Heart left ventricle (tissue), 16 donors: ENCODE data around the gene CD1C. TPM values are rescaled to one million over a fixed set of nuclear protein-coding genes. Genes with fewer than 3 reads are reported as not detected.
"Not testable (repeated sequence)": the region's sequence is repeated elsewhere in the genome, so short reads cannot be mapped to it uniquely, and the experiment has no call there.

ENCODE experiments used
- ATAC-seq, 4 donors: fragments of 200-7000 bp; cut with Tn5 transposase; one replicate each; pipeline ENCODE4 v1.9.1; 2020 to 2022; ENCODE audit warnings: moderate library complexity in 4 of 4, mild to moderate bottlenecking in 3 of 4, moderate number of reproducible peaks in 1 of 4
- DNase-seq, 5 donors: peaks; one replicate each; pipeline ENCODE4 v3.0.0-alpha.2; 2020
- H3K27ac ChIP-seq, 12 donors: fragments of 200-600 bp; sonication (generic) in 4 of 12; one replicate each; pipeline versions ENCODE4 v1.5.0 to v1.8.0; 2016 to 2022; ENCODE audit warnings: mild to moderate bottlenecking in 2 of 12
- H3K27me3 ChIP-seq, 9 donors: fragments of 200-600 bp; sonication (generic) in 2 of 9; one replicate each; pipeline versions ENCODE4 v1.5.1 to v1.8.0; 2016 to 2022; ENCODE audit warnings: mild to moderate bottlenecking in 3 of 9
- H3K36me3 ChIP-seq, 9 donors: fragments of 200-600 bp; sonication (generic) in 2 of 9; one replicate each; pipeline versions ENCODE4 v1.5.0 to v1.8.0; 2018 to 2022; ENCODE audit warnings: mild to moderate bottlenecking in 2 of 9
- H3K4me1 ChIP-seq, 12 donors: fragments of 200-600 bp; sonication (generic) in 4 of 12; one replicate each; pipeline versions ENCODE4 v1.5.0 to v1.8.0; 2016 to 2022; ENCODE audit warnings: mild to moderate bottlenecking in 3 of 12
- H3K4me3 ChIP-seq, 12 donors: fragments of 200-600 bp; sonication (generic) in 4 of 12; one replicate each; pipeline versions ENCODE4 v1.5.0 to v1.8.0; 2017 to 2022; ENCODE audit warnings: mild to moderate bottlenecking in 9 of 12, moderate library complexity in 4 of 12
- H3K9me3 ChIP-seq, 12 donors: fragments of 200-600 bp; sonication (generic) in 4 of 12; one replicate each; pipeline versions ENCODE4 v1.5.0 to v1.8.0; 2016 to 2022; ENCODE audit warnings: mild to moderate bottlenecking in 1 of 12
- POLR2A ChIP-seq, 2 donors: fragments of 450-650 bp; IDR thresholded peaks; one replicate each; pipeline ENCODE4 v1.6.1; 2017; ENCODE audit warnings: antibody characterized with exemption in 2 of 2, mild to moderate bottlenecking in 2 of 2, moderate library complexity in 2 of 2
- WGBS, 4 donors: extraction: QIAGEN DNeasy Blood & Tissue Kit in 2 of 4; methylation state at CpG; one replicate each; pipeline versions ENCODE4 v1.1.5 to v1.1.7; 2013 to 2018; 5-methylcytosine and 5-hydroxymethylcytosine counted together
- intact Hi-C, 10 donors: fragments of 100-400 bp; cut with DNase I; formaldehyde crosslinking; loops; one replicate each; pipeline versions ENCODE4 v1.11.1 to v1.14.2; 2022
- polyA plus RNA-seq, 2 donors: library from polyadenylated mRNA; stranded (reverse); fragments of 200-250 nt; gene quantifications; one replicate each; pipeline ENCODE4 v1.2.3, GENCODE V29; 2013
- total RNA-seq, 9 donors: library from RNA; depleted of rRNA in 2 of 9; stranded (reverse); fragments of >200 nt in 2 of 9; fragmentation: NEBNext Ultra II Directional in 3 of 9; extraction: Animal tissue kit (Norgen Biotek cat#: 25700) in 3 of 9; gene quantifications; one replicate each; pipeline versions ENCODE4 v1.1.0 to v1.2.4, GENCODE V29; 2016 to 2023
- TF ChIP-seq, protein P1 (sequence below), 12 donors: fragments of 200-600 bp; sonication (generic) in 4 of 12; IDR thresholded peaks; one replicate each; pipeline versions ENCODE4 v1.5.0 to v1.8.0; 2018 to 2022; ENCODE audit warnings: antibody characterized with exemption in 12 of 12, mild to moderate bottlenecking in 5 of 12
- donor health status: ischemic (EF 13 %, LVEDD 7.1; RV severe dilation, severe dysfunction).
- donor health status: healthy with polysubstance abuse.
- donor health status: DM: no; HTN: yes; CAD: no.
- donor health status: DM: no; HTN: no; CAD: no.
- donor health status: ischemic (EF 25% LVEDD 6.9; RV normal size, moderate dysfunction).
- donor health status: ischemic (EF 25% LVEDD 5.7; RV mildly dilated, moderate dysfunction).
- donor health status: healthy.
- donor health status: DM: yes; HTN: yes; CAD: no.
- donor health status: ischemic (EF 35%, LVEDD 5.7; RV mildly dilated, moderate dysfunction).
- donor health status: nonischemic (EF 11% LVEDD 7.7; RV severe dilation, severe dysfunction).
- donor health status: DM: yes; HTN: yes; CAD: no.
- donor health status: PGD.
- donor health status: ischemic (EF 29% LVEDD 5.4; RV normal size, mild dysfunction).
- donor health status: nonischemic (EF 23%, LVEDD 6.1; RV moderate dilation, normal function).

The CD1C gene
- total and polyA plus RNA-seq, 11 donors = 0.28 to 1.6 (median 0.47) TPM; not detected in 4

DNA sequence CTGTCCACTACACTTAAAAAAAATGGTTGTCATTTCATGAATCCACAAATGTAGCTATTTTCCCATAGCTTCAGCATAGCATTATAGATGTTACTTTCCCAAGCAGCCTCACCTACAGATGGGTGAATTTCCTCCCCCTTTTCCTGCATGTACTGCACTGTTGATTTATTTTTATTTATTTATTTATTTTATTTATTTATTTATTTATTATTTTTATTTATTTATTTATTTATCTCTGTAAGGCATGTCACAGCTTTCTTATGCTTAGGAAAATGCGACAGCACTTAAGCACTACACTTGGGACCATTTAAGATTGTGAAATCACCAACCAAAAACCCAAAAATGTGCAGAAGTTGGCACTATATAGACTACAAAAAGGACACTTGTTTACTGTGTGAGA is 30.6 kb upstream of the CD1C start:
- no peak overlapping the region for H3K27ac ChIP-seq

DNA sequence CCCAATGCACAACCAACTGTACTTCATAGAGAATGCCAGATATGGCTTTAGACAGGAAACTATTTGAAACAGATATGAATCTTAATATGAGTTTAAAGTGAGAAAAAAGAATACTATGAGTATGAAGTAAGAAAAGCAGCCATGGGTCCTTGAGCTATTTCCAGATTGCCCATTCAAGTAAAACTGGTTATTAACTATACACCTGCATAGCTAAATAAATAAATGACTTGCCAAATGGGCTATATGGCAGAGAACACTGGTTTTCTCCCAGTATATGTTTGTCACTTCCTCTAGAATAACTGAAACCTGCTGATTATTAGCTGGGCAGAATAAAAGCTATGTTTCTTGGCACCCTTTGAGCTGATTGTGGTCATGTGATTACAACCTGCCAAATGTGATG is 17.0 kb upstream of the CD1C start:
- no peak overlapping the region for H3K27ac ChIP-seq
- no peak overlapping the region for H3K4me3 ChIP-seq
- DNase-seq = no peak
- H3K4me1 ChIP-seq = no peaks in the 10 kb centered on the region
- no peak for TF ChIP-seq POLR2A (IDR thresholded peaks at IDR 0.05)
- no peaks in the 10 kb centered on the region for H3K36me3 ChIP-seq
- peaks cover 0 to 4% (median 0%) of the 10 kb centered on the region in 9 donors for H3K27me3 ChIP-seq
- ATAC-seq = no peak
- H3K9me3 ChIP-seq = peaks cover 0 to 7% (median 0%) of the 10 kb centered on the region in 12 donors
- intact Hi-C loops = no loop called here

More for the DNA sequence above, 30.6 kb upstream of the CD1C start:
- Histone ChIP-seq H3K4me1 (peaks cover 0 to 4% (median 0%) of the 10 kb centered on the region in 12 donors), H3K9me3 (no peaks in the 10 kb centered on the region), H3K27me3 (peaks cover 0 to 33% (median 0%) of the 10 kb centered on the region in 9 donors), H3K36me3 (no peaks in the 10 kb centered on the region), H3K4me3 (no peak overlapping the region)
- ATAC-seq (no peak), DNase-seq (no peak)
- intact Hi-C loops = no loop called here
- WGBS, 4 donors = 91 to 96% (median 94%) methylated on average over 1 of the region's 1 CpG
- no peak for TF ChIP-seq POLR2A (IDR thresholded peaks at IDR 0.05)
- TF ChIP-seq, protein P1, sequence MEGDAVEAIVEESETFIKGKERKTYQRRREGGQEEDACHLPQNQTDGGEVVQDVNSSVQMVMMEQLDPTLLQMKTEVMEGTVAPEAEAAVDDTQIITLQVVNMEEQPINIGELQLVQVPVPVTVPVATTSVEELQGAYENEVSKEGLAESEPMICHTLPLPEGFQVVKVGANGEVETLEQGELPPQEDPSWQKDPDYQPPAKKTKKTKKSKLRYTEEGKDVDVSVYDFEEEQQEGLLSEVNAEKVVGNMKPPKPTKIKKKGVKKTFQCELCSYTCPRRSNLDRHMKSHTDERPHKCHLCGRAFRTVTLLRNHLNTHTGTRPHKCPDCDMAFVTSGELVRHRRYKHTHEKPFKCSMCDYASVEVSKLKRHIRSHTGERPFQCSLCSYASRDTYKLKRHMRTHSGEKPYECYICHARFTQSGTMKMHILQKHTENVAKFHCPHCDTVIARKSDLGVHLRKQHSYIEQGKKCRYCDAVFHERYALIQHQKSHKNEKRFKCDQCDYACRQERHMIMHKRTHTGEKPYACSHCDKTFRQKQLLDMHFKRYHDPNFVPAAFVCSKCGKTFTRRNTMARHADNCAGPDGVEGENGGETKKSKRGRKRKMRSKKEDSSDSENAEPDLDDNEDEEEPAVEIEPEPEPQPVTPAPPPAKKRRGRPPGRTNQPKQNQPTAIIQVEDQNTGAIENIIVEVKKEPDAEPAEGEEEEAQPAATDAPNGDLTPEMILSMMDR (IDR thresholded peaks at IDR 0.05) = no peak

DNA sequence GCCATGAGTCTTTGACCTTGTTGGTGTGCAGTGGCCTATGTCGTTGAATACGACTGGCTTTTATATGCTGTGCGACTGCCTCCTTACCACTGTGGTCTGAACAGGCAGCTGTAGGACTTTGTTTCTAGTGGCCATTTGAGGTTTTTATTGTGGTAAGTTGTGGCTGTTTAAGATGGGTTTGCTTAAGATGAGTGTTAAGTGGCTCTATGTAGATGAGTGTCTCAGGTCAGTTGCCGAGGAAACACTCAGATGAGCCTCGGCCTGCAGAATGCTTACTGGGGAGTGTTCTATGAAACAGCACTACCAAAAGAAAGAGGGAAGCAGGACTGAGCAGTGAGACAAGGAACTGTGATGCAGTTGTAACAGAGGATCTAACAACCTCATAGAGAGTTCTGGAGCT is 14.9 kb upstream of the CD1C start:
- Histone ChIP-seq H3K27me3 (peaks cover 0 to 4% (median 0%) of the 10 kb centered on the region in 9 donors), H3K27ac (no peak overlapping the region), H3K36me3 (no peaks in the 10 kb centered on the region), H3K4me1 (no peaks in the 10 kb centered on the region), H3K4me3 (no peak overlapping the region), H3K9me3 (peaks cover 0 to 11% (median 0%) of the 10 kb centered on the region in 12 donors)
- ATAC-seq (no peak), DNase-seq (no peak)
- WGBS, 4 donors = 66 to 88% (median 71%) methylated on average over 5 of the region's 5 CpGs
- intact Hi-C loops = no loop called here
- TF ChIP-seq POLR2A (IDR thresholded peaks at IDR 0.05) = no peak
- TF ChIP-seq, protein P1 (IDR thresholded peaks at IDR 0.05) = no peak

DNA sequence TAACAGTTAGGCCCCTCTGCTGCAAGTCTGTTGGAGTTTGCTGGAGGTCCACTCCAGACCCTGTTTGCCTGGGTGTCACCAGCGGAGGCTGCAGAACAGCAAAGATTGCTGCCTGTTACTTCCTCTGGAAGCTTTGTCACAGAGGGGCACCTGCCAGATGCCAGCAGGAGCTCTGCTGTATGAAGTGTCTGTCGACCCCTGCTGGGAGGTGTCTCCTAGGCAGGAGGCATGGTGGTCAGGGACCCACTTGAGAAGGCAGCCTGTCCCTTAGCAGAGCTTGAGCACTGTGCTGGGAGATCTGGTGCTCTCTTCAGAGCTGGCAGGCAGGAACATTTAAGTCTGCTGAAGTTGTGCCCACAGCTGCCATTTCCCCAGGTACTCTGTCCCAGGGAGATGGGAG is 7.3 kb upstream of the CD1C start:
- Histone ChIP-seq H3K4me1 (peaks cover 0 to 37% (median 0%) of the 10 kb centered on the region in 12 donors), H3K9me3 (peaks cover 0 to 18% (median 0%) of the 10 kb centered on the region in 12 donors)
- H3K27ac ChIP-seq, H3K4me3 ChIP-seq, intact Hi-C loops, ATAC-seq, H3K36me3 ChIP-seq, H3K27me3 ChIP-seq, DNase-seq: not testable (repeated sequence)
- 68 to 93% (median 69%) methylated on average over 2 of the region's 2 CpGs for whole genome bisulfite sequencing, 4 donors

DNA sequence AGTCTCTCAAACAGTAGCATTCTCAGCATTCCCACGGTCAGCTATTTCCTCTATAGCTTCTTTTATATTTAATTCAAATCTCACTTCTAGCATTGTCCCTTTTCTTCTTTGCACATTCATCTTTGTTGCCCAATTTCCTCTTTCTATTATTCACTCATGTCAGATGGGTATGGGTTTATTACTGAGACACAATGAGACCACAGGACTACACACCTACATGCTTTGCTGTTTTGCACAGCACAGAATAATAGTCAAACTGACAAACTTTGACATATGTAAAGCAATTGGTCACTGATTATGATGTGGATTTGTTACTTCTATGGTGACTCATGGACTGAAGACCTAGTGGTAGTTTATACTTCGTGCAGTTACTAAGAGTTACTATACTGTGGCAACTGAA is 5.8 kb upstream of the CD1C start:
- TF ChIP-seq, protein P1 (IDR thresholded peaks at IDR 0.05) = no peak
- TF ChIP-seq POLR2A (IDR thresholded peaks at IDR 0.05) = no peak
- Histone ChIP-seq H3K27me3 (peaks cover 0 to 11% (median 0%) of the 10 kb centered on the region in 9 donors), H3K36me3 (no peaks in the 10 kb centered on the region), H3K4me1 (peaks cover 0 to 39% (median 0%) of the 10 kb centered on the region in 12 donors), H3K9me3 (peaks cover 0 to 16% (median 0%) of the 10 kb centered on the region in 12 donors), H3K4me3 (no peak overlapping the region), H3K27ac (peak overlapping the region in 1 of 12 donors; percentile 87)
- DNase-seq (no peak), ATAC-seq (no peak)
- 55 to 59% (median 56%) methylated on average over 2 of the region's 2 CpGs for WGBS, 4 donors
- intact Hi-C loops = no loop called here
